ENCODE results near the gene ADARB2.

The ADARB2 gene

GRCh38 chr10:1426786-1427185 is 310.5 kb downstream of the ADARB2 start:
- Histone ChIP-seq H3K4me1 (no peaks in the 10 kb centered on the region), H3K9me3 (no peaks in the 10 kb centered on the region), H3K36me3 (no peaks in the 10 kb centered on the region), H3K4me3 (ENCODE audit: low read depth, low read length) (no peak overlapping the region), H3K27me3 (peaks cover 5% of the 10 kb centered on the region; the same call in 1 of the 2 replicates)
- TF ChIP-seq CTCF (IDR thresholded peaks at IDR 0.05; ENCODE audit: low read depth, low read length), result no peak
- DNase-seq, result no peak

GRCh38 chr10:1425879-1426278 is 311.4 kb downstream of the ADARB2 start:
- H3K27me3 ChIP-seq, result peaks cover 5% of the 10 kb centered on the region; the same call in 1 of the 2 replicates
- TF ChIP-seq CTCF (IDR thresholded peaks at IDR 0.05; ENCODE audit: low read depth, low read length), result no peak
- H3K4me3 ChIP-seq (ENCODE audit: low read depth, low read length), result no peak overlapping the region
- no peak for DNase-seq
- H3K9me3 ChIP-seq, result no peaks in the 10 kb centered on the region
- no peaks in the 10 kb centered on the region for H3K4me1 ChIP-seq
- no peaks in the 10 kb centered on the region for H3K36me3 ChIP-seq

GRCh38 chr10:1424648-1425047 is 312.7 kb downstream of the ADARB2 start:
- peaks cover 5% of the 10 kb centered on the region; the same call in 1 of the 2 replicates for H3K27me3 ChIP-seq
- H3K36me3 ChIP-seq, result no peaks in the 10 kb centered on the region
- no peak overlapping the region for H3K4me3 ChIP-seq (ENCODE audit: low read depth, low read length)
- DNase-seq, result no peak
- H3K4me1 ChIP-seq, result no peaks in the 10 kb centered on the region
- TF ChIP-seq CTCF (IDR thresholded peaks at IDR 0.05; ENCODE audit: low read depth, low read length), result no peak
- H3K9me3 ChIP-seq, result no peaks in the 10 kb centered on the region

- H3K4me1 ChIP-seq, result no peaks in the 10 kb centered on the region
- H3K36me3 ChIP-seq, result no peaks in the 10 kb centered on the region
- no peak for TF ChIP-seq CTCF (IDR thresholded peaks at IDR 0.05; ENCODE audit: low read depth, low read length)
- H3K4me3 ChIP-seq (ENCODE audit: low read depth, low read length), result no peak overlapping the region
- no peak for DNase-seq
- no peaks in the 10 kb centered on the region for H3K9me3 ChIP-seq
- peaks cover 5% of the 10 kb centered on the region; the same call in 1 of the 2 replicates for H3K27me3 ChIP-seq
These were observed 313.6 kb downstream of the ADARB2 start for GRCh38 chr10:1423676-1424253.

GRCh38 chr10:1422275-1422674 is 315.1 kb downstream of the ADARB2 start:
- no peak for DNase-seq
- H3K4me1 ChIP-seq, result no peaks in the 10 kb centered on the region

More at GRCh38 chr10:1422275-1422674, 315.1 kb downstream of the ADARB2 start:
- peaks cover 5% of the 10 kb centered on the region; the same call in 1 of the 2 replicates for H3K27me3 ChIP-seq
- H3K4me3 ChIP-seq (ENCODE audit: low read depth, low read length), result no peak overlapping the region
- no peaks in the 10 kb centered on the region for H3K9me3 ChIP-seq
- H3K36me3 ChIP-seq, result no peaks in the 10 kb centered on the region
- no peak for TF ChIP-seq CTCF (IDR thresholded peaks at IDR 0.05; ENCODE audit: low read depth, low read length)

All from BE2C (cell line).